WI38 (cell line): ENCODE data around the gene RNF187.
"Not testable (repeated sequence)": the region's sequence is repeated elsewhere in the genome, so short reads cannot be mapped to it uniquely, and the experiment has no call there.

Experiments used
- H3K4me3 ChIP-seq: 2 replicates; pipeline ENCODE4 v1.5.1; 2011; ENCODE audit warnings: low read depth, mild to moderate bottlenecking, control low read depth, low read length
- CTCF ChIP-seq: IDR thresholded peaks from 2 replicates; pipeline ENCODE4 v1.5.1; 2012; ENCODE audit warnings: low read depth, mild to moderate bottlenecking, control low read depth, low read length

RNF187 gene

DNA sequence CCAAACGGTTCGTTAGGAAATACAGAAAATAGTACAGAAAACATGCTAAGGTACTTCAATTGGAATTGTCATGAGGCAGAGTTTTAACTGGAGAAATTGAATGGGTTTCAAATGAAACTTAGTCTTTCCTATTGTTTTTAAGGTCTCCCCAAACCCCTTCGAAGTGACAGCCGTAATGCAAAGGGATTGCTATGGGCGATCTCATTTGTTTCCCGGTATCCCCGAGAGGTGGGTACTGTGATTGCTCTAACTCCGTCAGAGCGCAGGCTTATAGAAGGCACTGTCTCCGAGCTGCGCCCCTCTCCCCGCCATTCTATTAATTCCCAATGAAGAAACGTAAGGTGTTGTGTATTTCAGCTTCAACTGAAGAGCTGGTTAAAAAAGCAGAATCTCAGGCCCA, 22.0 kb upstream of the RNF187 start:
- no peak for TF ChIP-seq CTCF
- H3K4me3 ChIP-seq = peak overlapping the region; percentile 25

DNA sequence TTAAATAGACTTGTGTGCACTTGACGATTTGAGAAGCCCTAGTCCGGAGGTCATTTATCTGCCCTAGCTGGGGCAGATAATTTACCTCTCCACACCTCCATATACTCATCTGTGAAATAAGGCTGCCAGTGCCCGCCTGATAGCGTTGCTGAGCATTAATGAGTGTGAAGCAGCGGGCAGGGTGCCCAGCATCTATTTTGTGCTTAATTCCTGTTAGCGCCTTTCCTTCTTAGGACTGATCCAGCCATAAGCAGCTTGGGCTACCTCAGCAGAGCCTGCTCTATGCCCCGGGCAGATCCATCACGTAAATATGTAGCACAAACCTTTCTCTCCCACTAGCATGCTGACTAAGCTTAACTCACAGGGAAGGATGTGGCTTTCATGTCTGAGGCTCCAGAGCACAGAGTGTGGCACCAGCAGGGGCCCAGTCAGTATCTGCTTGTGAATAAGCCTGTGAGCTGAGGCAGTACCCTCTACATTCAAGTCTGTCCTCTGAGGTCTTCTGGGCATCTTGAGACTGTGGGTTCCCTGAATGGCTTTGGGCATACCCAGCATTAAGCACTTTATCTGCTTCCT, 21.5 kb upstream of the RNF187 start:
- H3K4me3 ChIP-seq = no peak overlapping the region
- no peak for TF ChIP-seq CTCF

DNA sequence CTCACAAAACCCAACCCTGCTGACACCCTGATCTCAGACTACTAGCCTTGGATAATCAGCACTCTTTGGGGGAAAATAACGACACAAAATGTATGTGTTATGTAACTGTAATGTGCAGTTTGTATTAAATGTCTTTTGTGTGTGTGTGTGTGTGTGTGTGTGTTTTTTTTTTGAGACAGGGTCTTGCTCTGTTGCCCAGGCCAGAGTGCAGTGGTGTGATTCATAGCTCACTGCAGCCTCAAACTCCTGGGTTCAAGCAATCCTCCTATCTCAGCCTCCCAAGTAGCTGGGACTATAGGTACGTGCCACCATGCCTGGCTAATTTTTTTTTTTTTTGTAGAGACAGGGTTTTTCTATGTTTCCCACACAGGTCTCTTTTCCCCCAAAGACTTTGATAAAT, 19.0 kb upstream of the RNF187 start:
- H3K4me3 ChIP-seq = not testable (repeated sequence)

DNA sequence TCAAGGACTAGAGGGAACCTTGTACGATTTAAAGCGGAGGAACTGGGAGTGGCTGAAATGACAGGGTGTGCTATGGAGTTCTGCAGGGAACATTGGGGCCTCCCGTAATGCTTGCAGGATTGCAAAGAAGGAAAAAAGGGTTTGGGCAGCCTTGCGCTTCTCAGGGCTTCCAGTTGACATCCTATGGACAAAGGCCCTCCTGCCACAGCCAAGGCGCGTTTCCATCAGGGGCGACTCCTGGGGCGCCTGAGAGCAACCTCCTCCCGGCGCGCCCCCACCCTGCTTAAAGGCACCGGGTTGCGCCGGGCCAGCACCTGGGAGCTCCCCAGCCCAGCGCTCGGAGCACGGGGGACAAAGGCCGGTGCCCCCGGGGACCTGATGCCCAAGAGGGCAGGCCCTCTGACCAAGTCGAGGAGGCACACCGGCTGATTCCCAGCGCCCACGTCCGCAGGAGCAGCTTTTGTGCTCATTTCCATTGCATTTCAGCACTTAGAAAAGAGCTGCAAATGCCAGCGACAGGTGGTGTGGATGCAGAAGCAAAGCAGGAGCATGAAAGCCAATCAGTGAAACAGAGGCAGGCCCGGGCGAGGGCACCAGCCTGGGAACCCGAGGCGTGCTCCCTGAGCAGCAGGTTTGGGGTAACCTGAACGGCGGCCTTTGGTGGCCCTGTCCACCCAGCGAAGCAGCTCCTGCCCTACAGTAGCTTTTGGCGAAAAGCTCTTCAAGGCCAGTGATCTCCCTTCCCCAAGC, 17.6 kb upstream of the RNF187 start:
- H3K4me3 ChIP-seq = no peak overlapping the region
- no peak for TF ChIP-seq CTCF

DNA sequence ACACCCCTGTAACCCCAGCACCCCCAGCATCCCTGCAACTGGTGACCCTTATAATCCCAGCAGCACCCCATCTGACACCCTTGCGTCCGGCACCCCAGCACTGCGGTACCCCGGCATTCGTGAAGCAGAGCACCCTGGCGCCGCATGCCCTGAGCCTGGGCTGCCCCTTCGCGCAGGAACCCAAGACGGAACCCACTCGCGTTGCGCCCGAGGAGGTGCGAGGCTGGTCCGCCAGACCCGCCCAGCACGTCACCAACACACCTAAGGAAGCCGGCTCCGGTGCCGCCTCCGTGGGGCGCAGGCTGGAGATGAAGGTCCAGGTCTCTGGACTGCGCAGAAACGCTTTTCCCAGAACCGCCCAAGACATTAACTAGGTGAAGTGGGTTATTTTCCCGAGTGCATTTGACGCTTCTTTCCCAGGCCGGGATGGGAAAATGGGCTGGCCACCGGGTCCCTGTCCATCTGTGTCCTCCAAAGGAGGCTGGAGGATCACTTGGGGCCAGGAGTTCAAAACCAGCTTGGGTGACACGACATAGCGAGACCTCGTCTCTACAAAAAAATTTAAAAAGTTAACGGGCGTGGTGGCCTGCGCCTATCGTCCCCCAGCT, 15.9 kb upstream of the RNF187 start:
- no peak for TF ChIP-seq CTCF

GRCh38 chr1:228471762-228472398, 15.3 kb upstream of the RNF187 start:
- TF ChIP-seq CTCF = peak; percentile 38
- no peak overlapping the region for H3K4me3 ChIP-seq

More for the DNA sequence above, 15.9 kb upstream of the RNF187 start:
- no peak overlapping the region for H3K4me3 ChIP-seq

DNA sequence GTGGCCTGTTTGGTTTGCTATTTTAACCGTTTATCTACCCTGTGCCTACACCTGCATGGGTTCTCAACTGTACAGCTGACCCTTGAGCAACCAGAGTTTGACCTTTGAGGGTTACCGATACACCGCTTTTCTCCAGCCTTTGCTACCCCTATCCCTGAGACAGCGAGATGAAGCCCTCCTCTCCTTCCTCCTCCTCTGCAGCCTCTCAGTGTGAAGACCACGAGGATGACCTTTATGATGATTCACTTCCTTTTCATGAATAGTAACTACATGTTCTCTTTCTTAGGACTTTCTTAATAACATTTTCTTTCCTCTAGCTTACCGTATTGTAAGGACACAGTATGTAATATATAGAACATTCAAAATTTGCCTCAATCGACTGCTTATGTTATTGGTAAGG, 14.5 kb upstream of the RNF187 start:
- H3K4me3 ChIP-seq = no peak overlapping the region
- TF ChIP-seq CTCF = no peak
